ENCODE results near the gene LRMDA.

LRMDA gene

DNA sequence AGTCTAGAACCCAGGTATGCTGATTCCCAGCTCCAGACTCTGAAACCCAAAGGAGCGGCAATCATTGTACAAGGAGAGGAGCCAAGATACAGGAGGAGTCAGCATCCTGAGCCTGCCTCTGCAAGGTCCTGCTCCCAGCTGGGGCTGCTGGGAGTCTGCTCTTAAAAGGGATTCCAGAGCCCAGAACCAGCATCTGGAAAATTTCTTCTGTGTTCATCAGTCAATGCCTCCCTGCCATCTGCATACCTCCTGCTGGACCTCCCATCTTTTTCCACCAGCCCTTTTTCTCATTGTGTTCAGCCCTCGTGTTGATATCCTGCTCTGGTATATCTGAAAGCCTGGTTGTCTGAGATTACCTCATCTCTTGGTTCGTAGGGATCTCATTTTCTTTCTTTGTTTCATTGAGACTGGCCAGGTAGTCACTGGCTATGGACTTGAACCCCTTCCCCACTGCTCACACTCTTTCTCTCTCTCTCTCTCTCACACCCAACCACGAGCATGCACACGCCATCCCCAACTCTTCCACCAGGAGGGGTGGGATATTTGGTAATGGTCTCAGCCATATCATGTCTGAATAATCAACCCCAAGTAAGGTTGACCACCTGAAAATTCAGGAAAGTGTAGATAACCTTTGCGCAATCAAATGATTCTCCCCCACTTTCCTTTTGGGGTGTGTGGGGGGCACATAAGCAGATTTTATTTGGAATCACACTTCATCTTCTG is 608.8 kb downstream of the LRMDA start:
- ChIA-PET POLR2A (no interaction called here), CTCF (no interaction called here)
- TF ChIP-seq, protein P1, sequence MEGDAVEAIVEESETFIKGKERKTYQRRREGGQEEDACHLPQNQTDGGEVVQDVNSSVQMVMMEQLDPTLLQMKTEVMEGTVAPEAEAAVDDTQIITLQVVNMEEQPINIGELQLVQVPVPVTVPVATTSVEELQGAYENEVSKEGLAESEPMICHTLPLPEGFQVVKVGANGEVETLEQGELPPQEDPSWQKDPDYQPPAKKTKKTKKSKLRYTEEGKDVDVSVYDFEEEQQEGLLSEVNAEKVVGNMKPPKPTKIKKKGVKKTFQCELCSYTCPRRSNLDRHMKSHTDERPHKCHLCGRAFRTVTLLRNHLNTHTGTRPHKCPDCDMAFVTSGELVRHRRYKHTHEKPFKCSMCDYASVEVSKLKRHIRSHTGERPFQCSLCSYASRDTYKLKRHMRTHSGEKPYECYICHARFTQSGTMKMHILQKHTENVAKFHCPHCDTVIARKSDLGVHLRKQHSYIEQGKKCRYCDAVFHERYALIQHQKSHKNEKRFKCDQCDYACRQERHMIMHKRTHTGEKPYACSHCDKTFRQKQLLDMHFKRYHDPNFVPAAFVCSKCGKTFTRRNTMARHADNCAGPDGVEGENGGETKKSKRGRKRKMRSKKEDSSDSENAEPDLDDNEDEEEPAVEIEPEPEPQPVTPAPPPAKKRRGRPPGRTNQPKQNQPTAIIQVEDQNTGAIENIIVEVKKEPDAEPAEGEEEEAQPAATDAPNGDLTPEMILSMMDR (IDR thresholded peaks at IDR 0.05; ENCODE audit: control extremely low read depth, extremely low read depth, low read depth, missing control alignments): no peak
- DNase-seq (ENCODE audit: extremely low spot score): no peak

DNA sequence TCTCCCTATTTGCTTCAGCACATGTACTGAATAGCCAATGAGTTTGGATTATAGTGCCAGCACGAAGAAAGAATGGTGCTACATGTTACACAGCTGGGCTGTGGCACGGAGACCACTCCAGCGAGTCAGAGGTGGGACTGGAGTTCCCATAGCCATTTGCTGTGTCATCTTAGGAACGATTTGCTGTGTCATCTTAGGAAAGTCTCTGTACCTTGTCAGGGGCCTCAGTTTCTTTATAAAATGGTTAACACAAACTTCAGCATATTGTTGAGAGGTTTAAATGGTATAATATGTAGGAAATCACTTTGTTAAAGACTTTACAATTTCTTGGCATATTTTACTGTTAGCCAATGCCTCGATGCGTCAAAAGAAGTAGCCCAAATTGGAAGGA is 609.4 kb downstream of the LRMDA start:
- POLR2A ChIA-PET: no interaction called here
- CTCF ChIA-PET: no interaction called here
- no peak for DNase-seq (ENCODE audit: extremely low spot score)
- TF ChIP-seq, protein P1 (IDR thresholded peaks at IDR 0.05; ENCODE audit: control extremely low read depth, extremely low read depth, low read depth, missing control alignments): no peak

DNA sequence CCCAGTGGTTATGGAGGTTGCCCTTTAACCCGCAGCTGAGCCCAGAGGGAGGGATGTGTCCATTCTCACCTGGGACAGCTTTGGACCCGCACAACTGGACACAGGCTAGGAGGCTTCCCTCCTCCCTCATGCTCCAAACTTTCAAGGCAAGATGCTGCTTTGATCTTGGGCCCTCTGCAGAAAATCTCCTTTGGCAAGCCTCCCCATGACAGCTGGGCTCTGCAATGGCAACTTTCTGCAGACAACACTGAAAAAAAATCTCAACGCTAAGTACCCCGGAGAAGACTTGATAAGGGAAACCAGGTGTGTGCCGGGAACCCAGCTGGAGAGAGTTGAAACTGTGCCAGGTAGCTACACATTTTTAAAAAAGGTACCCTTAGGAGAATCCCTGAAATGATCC is 610.1 kb downstream of the LRMDA start:
- POLR2A ChIA-PET: no interaction called here
- CTCF ChIA-PET: interaction anchor here (0.7 kb wide), 1 partner anchor 8 kb away, joined by 3 read pairs; no protein-coding TSS in a partner anchor
- DNase-seq (ENCODE audit: extremely low spot score): no peak
- TF ChIP-seq, protein P1 (IDR thresholded peaks at IDR 0.05; ENCODE audit: control extremely low read depth, extremely low read depth, low read depth, missing control alignments): no peak

DNA sequence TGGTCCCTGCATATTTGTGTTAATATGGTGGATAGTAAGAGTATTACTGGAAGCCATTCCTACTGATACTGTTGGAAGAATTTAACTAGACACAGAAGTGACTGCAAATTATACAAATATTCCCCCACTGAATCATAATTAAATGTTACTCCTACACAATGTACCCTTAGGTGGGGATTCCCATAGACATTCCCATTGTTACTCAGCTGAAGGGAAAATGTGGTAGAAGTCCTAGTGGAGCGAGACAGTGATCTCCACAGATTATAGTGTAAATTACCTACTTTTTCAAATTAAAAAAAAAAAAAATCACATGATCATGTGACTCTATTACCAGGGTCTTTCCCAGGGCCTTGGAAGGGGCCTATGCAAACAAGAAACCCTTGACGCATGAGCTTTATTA is 611.8 kb downstream of the LRMDA start:
- ChIA-PET CTCF (no interaction called here), POLR2A (no interaction called here)
- DNase-seq (ENCODE audit: extremely low spot score): no peak
- TF ChIP-seq, protein P1 (IDR thresholded peaks at IDR 0.05; ENCODE audit: control extremely low read depth, extremely low read depth, low read depth, missing control alignments): no peak

DNA sequence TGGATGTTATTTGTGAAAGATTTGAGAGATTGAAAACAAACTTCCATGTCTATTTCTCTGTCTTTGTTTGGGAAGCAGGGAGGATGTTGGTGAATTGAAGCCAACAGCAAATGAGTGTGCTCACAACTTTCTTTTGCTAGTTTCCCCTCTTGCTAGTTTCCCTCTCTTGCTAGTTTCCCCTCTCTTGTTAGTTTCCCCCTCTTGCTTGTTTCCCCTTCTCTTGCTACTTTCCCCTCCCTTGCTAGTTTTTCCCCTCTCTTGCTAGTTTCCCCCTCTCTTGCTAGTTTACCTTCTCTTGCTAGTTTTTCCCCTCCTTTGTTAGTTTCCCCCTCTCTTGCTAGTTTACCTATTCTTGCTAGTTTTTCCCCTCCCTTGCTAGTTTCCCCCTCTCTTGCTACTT is 613.3 kb downstream of the LRMDA start:
- TF ChIP-seq, protein P1 (IDR thresholded peaks at IDR 0.05; ENCODE audit: control extremely low read depth, extremely low read depth, low read depth, missing control alignments): no peak
- CTCF ChIA-PET: no interaction called here

DNA sequence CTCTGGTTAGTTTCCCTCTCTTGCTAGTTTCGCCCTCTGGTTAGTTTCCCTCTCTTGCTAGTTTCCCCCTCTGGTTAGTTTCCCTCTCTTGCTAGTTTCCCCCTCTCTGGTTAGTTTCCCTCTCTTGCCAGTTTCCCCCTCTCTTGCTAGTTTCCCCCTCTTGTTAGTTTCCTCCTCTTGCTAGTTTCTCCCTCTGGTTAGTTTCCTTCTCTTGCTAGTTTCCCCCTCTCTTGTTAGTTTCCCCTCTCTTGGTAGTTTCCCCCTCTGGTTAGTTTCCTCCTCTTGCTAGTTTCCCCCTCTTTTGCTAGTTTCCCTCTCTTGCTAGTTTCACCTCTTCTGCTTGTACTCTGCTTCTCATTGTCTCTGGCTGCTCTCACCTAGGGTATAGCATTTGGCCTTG is 613.8 kb downstream of the LRMDA start:
- CTCF ChIA-PET: no interaction called here

More for the DNA sequence above, 613.3 kb downstream of the LRMDA start:
- POLR2A ChIA-PET: no interaction called here
- no peak for DNase-seq (ENCODE audit: extremely low spot score)

More for the DNA sequence above, 613.8 kb downstream of the LRMDA start:
- POLR2A ChIA-PET: no interaction called here
- DNase-seq (ENCODE audit: extremely low spot score): no peak
- TF ChIP-seq, protein P1 (IDR thresholded peaks at IDR 0.05; ENCODE audit: control extremely low read depth, extremely low read depth, low read depth, missing control alignments): no peak

Measured in GM10248 (cell line).